NCI-H748 (cell line): ENCODE data around the gene ZSWIM3.

Experiments used
- DNase-seq: peaks from one replicate; lab custom pipeline; 2025; ENCODE audit not compliant: unreplicated experiment; lab: John Stamatoyannopoulos, UW

Gene ZSWIM3

DNA sequence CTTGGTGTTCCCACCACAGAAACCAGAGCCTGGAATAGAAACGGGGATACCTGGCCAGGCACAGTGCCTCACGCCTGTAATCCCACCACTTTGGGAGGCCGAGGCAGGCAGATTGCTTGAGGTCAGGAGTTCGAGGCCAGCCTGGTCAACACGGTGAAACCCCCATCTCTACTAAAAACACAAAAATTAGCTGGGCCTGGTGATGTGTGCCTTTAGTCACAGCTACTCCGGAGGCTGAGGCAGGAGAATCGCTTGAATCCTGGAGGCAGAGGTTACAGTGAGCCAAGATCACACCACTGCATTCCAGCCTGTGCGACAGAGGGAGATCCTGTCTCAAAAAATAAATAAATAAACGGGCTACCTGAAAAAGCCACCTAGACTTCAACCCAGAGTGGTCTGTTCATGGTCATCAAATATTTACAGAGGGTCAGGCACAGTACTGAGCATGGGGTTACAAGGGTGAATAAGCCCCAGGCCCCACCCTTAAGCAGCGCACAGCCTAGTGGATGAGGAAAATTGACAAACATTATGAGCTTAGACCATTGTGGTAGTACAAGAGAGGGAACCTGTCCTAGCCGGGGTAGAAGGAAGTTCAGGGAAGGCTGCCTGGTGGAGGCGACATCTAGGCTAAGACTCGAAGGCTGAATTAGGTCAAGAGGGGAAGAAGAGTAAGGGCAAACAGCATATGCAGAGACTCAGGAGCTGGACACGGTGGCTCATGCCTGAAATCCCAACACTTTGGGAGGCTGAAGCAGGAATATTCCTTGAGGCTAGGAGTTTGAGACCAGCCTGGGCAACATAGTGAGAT is 69.9 kb downstream of the ZSWIM3 start:
- DNase-seq = no peak
